ENCODE measurements around the gene ACOT4. TPM values are rescaled to one million over a fixed set of nuclear protein-coding genes. Genes with fewer than 3 reads are reported as not detected.
A peak's percentile ranks its signal among the peaks of the same experiment; 100 is the strongest.
"Not testable (repeated sequence)": the region's sequence is repeated elsewhere in the genome, so short reads cannot be mapped to it uniquely, and the experiment has no call there.

Gene ACOT4, protein sequence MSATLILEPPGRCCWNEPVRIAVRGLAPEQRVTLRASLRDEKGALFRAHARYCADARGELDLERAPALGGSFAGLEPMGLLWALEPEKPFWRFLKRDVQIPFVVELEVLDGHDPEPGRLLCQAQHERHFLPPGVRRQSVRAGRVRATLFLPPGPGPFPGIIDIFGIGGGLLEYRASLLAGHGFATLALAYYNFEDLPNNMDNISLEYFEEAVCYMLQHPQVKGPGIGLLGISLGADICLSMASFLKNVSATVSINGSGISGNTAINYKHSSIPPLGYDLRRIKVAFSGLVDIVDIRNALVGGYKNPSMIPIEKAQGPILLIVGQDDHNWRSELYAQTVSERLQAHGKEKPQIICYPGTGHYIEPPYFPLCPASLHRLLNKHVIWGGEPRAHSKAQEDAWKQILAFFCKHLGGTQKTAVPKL
- 2.8 TPM for polyA plus RNA-seq (2012; ENCODE audit: missing spikeins)

DNA sequence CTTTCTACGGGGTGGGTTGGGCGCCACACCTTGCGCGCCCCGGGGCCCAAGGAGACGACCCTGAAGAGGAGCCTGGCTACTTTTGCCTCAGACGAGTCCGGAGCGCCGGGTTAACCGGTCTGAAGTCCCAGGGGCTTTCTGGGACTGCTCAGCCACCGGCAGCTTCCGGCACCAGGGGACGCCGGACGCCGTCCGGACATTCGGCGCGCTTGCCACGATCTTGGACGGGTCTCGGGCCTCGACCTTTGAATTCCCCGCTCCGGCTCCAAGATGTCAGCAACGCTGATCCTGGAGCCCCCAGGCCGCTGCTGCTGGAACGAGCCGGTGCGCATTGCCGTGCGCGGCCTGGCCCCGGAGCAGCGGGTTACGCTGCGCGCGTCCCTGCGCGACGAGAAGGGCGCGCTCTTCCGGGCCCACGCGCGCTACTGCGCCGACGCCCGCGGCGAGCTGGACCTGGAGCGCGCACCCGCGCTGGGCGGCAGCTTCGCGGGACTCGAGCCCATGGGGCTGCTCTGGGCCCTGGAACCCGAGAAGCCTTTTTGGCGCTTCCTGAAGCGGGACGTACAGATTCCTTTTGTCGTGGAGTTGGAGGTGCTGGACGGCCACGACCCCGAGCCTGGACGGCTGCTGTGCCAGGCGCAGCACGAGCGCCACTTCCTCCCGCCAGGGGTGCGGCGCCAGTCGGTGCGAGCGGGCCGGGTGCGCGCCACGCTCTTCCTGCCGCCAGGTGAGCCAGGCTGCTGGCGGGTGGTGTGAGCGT, at the start of gene ACOT4:
TSS of gene ACOT4 (plus strand) at position 184 of the 760 bp plus-strand sequence. CDS start at position 271, 87 bp downstream.
- FAIRE-seq (peak; percentile 63), DNase-seq (ENCODE audit: insufficient read length) (peak; percentile 58)
- TF ChIP-seq TAF1 (IDR thresholded peaks at IDR 0.05; ENCODE audit: borderline replicate concordance, low read depth, low read length) = 0 out of 2 replicates have a peak, but pooled peaks have one; percentile 35
- peak; percentile 77; the same call in 1 of the 2 replicates for TF ChIP-seq POLR2A (IDR thresholded peaks at IDR 0.05; ENCODE audit: low read depth, low read length)
- TF ChIP-seq POLR2AphosphoS5 (IDR thresholded peaks at IDR 0.05; ENCODE audit: low read depth, low read length) = 0 out of 2 replicates have a peak, but pooled peaks have one; percentile 34

DNA sequence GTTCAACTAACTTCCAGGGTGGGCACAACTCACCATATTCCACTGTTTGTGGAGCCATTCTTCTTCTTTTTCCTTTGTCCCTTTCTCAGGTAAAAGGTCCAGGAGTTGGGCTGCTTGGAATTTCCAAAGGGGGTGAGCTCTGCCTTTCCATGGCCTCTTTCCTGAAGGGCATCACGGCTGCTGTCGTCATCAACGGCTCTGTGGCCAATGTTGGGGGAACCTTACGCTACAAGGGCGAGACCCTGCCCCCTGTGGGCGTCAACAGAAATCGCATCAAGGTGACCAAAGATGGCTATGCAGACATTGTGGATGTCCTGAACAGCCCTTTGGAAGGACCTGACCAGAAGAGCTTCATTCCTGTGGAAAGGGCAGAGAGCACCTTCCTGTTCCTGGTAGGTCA, 48.7 kb upstream of the ACOT4 start:
- FAIRE-seq = peak; percentile 71
- DNase-seq (ENCODE audit: insufficient read length) = not testable (repeated sequence)

DNA sequence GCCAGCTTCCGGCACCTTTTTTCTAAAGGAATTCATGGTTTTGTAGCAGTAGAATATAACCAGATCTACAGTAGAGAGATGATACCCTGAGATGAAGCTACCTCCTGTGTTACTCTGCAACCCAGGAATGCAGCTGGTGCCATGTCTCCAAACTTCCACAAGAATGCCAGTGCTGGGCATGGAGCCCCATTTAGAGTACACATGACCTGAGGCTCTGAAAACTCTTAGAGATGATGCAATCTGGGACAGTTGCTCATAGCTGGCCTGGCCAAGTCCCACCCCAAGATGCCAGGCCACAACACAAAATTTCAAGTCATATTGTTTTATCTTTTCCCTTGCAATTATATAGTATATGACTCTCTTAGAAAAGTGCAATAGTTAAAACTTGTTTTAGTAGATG, 46.3 kb upstream of the ACOT4 start:
- not testable (repeated sequence) for DNase-seq (ENCODE audit: insufficient read length); FAIRE-seq

DNA sequence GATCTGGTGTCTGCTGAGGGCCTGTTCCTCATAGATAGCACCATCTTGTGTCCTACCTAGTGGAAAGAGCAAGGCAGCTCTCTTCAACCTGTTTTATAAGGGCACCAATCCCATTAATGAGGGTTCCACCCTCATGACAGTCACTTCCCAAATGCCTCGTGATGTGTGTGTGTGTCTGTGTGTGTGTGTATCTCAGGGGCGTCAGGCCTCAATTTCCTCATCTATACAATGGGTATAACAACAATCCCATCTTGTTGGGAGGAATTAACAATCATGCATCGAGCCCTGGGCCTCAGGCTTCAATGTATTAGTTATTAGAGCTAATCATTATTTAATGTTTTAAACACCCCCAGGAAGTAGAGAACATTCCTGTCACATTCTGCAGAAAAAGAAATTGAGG, 42.6 kb upstream of the ACOT4 start:
- FAIRE-seq; DNase-seq (ENCODE audit: insufficient read length): not testable (repeated sequence)

DNA sequence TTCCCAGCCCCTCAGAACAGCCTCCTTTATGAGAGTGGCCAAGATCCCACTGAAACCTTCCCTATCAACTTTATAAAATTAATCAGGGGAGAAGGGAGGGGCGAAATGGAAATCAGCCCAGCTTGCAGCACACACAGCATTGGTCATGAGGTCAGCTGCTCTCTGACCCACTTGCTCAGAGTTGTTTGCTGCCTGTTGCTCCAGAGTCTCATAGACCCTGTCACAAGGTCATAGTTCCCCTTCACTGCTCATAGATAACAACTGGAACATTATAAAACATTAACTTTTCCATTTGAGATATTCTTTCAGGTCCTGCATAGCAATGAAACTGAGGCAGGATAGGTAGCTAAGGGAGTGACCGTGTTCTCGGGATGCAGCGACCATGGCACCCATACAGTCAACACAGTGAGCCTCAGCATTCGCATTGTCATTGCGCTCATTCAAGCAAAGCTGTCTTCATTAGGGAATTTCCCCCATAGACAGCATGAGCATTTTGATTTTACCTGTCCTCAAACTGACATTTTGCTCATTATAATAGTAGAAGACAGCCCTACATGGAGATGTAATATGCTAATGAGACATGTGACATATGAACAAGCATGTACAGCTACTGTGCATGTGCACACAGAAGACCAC, 41.7 kb upstream of the ACOT4 start:
- FAIRE-seq = peak; percentile 97
- not testable (repeated sequence) for DNase-seq (ENCODE audit: insufficient read length)

DNA sequence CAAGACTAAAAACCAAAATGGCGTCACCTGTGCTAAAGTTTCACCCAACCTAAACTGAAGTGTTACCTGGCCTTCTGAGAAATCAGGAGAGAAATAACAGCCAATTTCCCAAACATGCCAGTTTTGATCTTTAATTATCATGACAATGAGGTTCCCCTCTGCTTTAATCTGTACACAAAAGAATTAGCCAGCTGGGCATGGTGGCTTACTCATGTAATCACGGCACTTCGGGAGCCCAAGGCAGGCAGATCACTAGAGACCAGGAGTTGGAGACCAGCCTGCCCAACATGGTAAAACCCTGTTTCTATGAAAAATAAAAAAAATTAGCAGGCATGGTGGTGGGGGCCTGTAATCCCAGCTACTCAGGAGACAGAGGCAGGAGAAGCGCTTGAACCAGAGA, 37.8 kb upstream of the ACOT4 start:
- FAIRE-seq = no peak

DNA sequence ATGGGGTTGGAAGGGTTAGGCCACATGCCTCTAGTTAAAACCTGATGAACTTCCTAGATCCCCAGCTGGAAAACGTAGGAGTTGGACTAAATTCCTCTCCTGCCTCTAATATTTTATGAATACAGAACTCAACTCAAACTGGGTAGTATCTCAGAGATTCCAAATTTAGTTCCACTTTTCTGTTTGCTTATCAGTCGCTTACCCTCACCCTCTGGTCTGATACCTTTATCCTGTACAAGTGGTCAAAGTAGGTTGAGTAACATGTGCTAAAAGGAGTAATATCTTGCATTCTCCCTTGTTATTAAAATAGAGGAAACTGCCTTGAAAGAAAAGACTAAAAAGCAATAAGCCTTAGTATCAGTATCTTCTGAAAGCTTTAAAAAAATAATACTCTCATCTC, 34.5 kb upstream of the ACOT4 start:
- FAIRE-seq; DNase-seq (ENCODE audit: insufficient read length): not testable (repeated sequence)

More for the DNA sequence above, 37.8 kb upstream of the ACOT4 start:
- no peak for TF ChIP-seq TAF1 (IDR thresholded peaks at IDR 0.05; ENCODE audit: borderline replicate concordance, low read depth, low read length)
- TF ChIP-seq POLR2AphosphoS5 (IDR thresholded peaks at IDR 0.05; ENCODE audit: low read depth, low read length) = no peak
- no peak for TF ChIP-seq POLR2A (IDR thresholded peaks at IDR 0.05; ENCODE audit: low read depth, low read length)
- DNase-seq (ENCODE audit: insufficient read length) = no peak

DNA sequence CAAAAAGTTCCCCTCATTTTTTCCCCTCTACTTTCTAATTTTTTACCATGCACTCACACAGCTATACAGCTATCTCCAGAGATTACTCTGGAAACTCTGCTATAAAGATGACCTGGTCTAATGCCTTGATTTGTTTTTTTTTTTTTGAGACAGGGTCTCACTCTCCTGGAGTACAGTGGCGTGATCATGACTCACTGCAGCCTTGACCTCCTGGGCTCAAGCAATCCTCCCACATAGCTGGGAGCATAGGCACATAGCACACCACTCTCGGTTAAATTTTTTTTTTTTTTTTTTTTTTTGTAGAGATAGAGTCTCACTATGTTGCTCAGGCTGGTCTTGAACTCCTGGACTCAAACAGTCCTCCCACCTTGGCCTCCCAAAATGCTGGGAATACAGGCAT, 33.4 kb upstream of the ACOT4 start:
- FAIRE-seq = not testable (repeated sequence)

DNA sequence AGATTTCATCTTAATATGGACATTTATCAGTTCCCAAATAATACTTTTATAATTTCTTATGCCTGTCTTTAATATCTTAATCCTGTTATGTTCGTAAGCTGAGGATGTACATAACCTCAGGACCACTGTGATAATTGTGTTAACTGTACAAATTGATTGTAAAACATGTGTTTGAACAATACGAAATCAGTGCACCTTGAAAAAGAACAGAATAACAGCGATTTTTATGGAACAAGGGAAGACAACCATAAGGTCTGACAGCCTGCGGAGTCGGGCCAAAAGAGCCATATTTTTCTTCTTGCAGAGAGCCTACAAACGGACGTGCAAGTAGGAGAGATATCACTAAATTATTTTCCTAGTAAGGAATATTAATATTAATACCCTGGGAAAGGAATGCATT, 29.4 kb upstream of the ACOT4 start:
- FAIRE-seq; DNase-seq (ENCODE audit: insufficient read length): not testable (repeated sequence)

More for the DNA sequence above, 33.4 kb upstream of the ACOT4 start:
- DNase-seq (ENCODE audit: insufficient read length) = not testable (repeated sequence)

DNA sequence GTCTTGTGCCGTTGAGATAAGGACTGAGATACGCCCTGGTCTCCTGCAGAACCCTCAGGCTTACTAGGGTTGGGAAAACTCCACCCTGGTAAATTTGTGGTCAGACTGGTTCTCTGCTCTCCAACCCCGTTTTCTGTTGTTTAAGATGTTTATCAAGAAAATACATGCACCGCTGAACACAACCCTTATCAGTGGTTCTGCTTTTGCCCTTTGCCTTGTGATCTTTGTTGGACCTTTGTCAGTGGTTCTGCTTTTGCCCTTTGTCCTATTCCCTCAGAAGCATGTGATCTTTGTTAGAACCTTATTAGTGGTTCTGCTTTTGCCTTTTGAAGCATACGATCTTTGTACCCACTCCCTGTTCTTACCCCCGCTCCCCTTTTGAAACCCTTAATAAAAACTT, 29.0 kb upstream of the ACOT4 start:
- FAIRE-seq; DNase-seq (ENCODE audit: insufficient read length): not testable (repeated sequence)

DNA sequence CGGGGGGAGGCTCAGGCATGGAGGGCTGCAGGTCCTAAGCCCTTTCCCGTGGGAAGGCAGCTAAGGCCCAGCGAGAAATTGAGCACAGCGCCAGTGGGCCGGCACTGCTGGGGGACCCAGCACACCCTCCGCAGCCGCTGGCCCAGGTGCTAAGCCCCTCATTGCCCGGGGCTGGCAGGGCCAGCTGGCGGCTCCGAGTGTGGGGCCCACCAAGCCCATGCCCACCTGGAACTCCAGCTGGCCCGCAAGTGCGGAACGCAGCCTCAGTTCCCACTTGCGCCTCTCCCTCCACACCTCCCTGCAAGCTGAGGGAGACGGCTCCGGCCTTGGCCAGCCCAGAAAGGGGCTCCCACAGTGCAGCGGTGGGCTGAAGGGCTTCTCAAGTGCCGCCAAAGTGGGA, 25.2 kb upstream of the ACOT4 start:
- not testable (repeated sequence) for DNase-seq (ENCODE audit: insufficient read length); FAIRE-seq

DNA sequence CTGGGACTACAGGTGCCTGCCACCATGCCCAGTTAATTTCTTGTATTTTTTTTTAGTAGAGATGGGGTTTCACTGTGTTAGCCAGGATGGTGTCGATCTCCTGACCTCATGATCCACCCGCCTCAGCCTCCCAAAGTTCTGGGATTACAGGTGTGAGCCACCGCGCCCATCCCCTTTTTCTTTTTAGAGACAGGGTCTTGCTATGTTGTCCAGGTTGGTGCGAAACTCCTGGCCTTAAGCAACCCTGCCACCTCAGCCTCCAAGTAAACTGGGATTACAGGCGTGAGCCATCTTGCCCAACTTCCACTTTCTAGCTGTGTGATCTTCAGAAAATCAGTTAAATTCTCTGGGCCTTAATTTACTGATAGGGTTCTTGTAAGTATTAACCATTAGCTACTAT, 24.7 kb upstream of the ACOT4 start:
- FAIRE-seq; DNase-seq (ENCODE audit: insufficient read length): not testable (repeated sequence)

DNA sequence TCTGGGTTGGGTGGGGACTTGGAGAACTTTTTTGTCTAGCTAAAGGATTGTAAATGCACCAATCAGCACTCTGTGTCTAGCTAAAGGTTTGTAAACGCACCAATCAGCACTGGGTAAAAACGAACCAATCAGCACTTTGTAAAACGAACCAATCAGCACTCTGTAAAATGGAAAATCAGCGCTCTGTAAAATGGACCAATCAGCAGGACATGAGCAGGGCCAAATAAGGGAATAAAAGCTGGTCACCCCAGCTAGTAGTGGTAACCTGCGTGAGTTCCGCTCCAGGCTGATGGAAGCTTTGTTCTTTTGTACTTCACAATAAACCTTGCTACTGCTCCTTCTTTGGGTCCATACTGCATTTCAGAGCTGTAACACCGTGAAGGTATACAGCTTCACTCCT, 24.3 kb upstream of the ACOT4 start:
- no peak for TF ChIP-seq POLR2AphosphoS5 (IDR thresholded peaks at IDR 0.05; ENCODE audit: low read depth, low read length)
- TF ChIP-seq POLR2A (IDR thresholded peaks at IDR 0.05; ENCODE audit: low read depth, low read length) = no peak
- TF ChIP-seq TAF1 (IDR thresholded peaks at IDR 0.05; ENCODE audit: borderline replicate concordance, low read depth, low read length) = no peak
- FAIRE-seq = no peak
- no peak for DNase-seq (ENCODE audit: insufficient read length)

Data from GM12892 (cell line).